8988T (cell line): ENCODE results near the gene MMP14.

Experiments used
- DNase-seq: peaks from one replicate; pipeline ENCODE4 v3.0.0; 2011

MMP14 gene

DNA sequence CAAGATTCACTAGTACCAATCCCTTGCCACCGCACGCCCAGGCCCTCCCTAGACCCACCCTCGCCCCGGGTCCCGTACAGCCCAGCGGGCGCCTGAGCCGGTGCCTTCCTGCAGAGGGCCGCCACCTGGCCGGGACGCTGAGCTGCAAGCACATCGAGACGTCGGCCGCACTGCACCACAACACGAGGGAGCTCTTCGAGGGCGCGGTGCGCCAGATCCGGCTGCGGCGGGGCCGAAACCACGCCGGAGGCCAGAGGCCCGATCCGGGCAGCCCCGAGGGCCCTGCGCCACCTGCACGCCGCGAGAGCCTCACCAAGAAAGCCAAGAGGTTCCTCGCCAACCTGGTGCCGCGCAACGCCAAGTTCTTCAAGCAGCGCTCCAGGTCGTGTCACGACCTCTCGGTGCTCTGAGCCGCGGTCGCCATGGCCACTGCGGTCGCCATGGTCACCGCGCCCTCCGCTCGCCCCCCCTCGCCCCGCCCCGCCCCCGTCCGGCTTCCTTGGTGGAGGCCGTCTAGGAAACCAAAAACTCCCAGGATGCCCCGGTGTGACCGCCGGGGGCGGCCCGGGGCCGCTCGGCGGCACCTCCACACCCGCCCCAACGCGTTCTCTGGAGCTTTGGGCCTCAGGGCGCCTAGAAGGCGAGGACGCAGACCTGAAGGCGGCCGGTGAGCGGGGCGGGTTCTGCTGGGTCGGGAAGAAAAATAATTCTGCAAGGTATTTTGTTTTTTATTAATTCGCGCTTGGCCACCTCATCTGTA, 50.3 kb downstream of the MMP14 start:
- DNase-seq: no peak

GRCh38 chr14:22887260-22887989, 51.0 kb downstream of the MMP14 start:
- DNase-seq: no peak

- no peak for DNase-seq
These were observed 51.6 kb downstream of the MMP14 start for GRCh38 chr14:22887990-22888378.

GRCh38 chr14:22888662-22889061, 52.3 kb downstream of the MMP14 start:
- DNase-seq: no peak

- no peak for DNase-seq
These were observed 54.0 kb downstream of the MMP14 start for GRCh38 chr14:22890416-22890815.

DNA sequence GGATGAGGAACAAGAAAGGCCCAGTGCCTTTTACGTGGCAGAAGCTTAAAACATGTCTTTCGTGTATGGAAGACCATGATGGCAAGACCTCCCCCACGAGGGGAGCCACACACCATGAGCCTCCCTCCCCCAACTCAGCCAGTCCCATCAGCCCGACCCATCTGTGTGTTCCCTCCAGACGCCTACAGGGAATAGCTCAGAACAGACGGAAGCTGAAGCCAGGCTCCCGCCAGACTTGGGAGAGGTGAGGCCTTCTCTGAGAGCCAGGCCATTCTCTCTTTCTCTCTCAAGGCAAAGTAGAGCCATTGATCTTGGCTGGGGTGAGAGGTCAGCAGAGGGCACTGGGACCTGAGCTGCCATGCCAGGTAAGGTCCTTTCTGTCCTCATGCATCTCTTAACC, 56.1 kb downstream of the MMP14 start:
- DNase-seq: no peak

GRCh38 chr14:22893706-22894105, 57.3 kb downstream of the MMP14 start:
- DNase-seq: no peak

GRCh38 chr14:22895402-22895801, 59.0 kb downstream of the MMP14 start:
- no peak for DNase-seq

DNA sequence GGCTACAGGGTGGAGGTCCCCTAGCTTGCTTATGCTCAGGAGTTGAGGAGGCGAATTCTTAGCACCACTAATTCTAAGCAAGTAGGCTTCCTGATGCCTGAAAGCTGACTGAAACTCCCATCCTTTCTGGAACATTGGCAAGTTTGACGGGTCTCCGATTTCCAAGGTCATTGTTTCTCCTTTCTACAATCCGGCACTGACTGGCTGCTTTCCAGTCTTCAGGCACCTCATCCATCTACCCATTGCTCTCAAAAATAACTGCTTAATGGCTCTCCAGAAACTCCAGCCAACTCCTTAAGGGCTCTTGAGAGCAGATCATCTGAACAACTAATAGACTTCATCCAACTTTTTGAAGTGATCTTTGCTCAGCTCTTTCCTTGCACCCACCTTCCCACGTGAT, 60.0 kb downstream of the MMP14 start:
- DNase-seq: no peak

GRCh38 chr14:22896760-22897159, 60.4 kb downstream of the MMP14 start:
- no peak for DNase-seq

GRCh38 chr14:22897357-22897756, 61.0 kb downstream of the MMP14 start:
- no peak for DNase-seq
